GM19193 (cell line): ENCODE results near the gene MRPS6.

Experiments used
- POLR2A ChIP-seq: IDR thresholded peaks from 4 replicates; pipeline ENCODE4 v1.6.1; 2011; ENCODE audit not compliant: insufficient read depth, insufficient read length; ENCODE audit errors: extremely low read depth

The MRPS6 gene

DNA sequence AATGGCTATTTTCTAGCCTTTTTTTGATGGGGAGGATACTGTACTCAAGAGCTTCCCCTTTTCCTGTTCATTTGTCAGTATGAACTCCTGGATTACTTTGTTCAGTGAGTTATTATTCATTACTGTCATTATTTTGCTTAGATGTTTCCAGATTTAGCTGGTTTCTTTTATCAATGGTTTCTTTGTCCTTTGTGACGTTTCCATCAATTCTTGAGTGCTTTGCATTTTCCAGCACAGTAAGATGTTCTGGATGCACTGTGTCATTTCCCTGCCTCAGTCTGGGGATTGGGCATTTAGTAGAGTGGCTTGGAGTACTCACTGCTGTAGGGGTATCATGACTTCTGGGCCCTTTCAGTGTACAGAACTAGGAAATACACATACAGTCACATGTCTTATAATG is 34.2 kb downstream of the MRPS6 start:
- no peak for TF ChIP-seq POLR2A

DNA sequence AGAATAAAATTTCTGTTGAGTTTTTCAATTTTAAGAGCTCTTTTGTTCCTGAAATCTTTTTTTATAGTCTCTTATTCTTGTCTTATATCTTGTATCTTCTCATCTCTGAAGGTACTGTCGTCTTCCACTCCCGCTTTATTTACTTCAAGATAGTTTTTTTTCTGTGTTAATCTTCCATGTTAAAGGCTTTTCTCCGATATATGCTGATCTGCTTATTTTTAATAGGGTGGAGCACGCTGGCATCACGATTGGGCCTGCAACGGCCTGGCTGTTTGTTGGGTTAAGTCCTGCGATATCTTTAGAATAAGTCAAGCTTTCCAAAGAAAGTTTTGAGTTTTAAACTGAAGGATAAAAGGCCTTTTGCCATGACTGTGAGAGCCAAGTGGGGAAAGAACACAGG is 35.7 kb downstream of the MRPS6 start:
- TF ChIP-seq POLR2A, result no peak

DNA sequence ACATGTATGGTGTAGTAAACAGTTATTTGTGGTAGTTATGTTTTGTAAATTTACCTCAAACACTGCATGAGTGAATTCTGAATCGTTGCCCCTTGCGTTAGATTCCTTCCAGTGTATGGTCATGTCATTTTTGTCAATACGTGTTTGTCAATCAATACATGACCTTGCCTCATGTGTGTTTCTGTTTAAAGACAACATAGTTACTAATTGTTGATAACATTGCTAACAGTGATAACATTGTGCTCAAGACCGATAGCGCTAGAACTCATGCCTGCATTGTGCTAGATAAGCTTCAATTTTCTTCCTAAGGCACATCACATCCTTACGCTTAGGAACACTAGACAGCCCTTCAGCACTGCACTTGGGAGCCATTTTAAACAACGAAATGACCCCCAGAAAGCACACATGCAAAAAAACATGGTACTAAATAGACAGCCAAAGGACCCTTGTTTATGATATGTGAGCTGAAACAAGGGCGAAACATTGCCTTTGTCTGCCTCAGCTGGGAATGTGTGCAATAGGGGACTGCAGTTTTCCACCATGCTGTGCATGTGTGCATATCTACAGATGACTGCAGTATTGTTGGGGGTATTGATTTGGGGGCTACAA is 37.3 kb downstream of the MRPS6 start:
- no peak for TF ChIP-seq POLR2A

DNA sequence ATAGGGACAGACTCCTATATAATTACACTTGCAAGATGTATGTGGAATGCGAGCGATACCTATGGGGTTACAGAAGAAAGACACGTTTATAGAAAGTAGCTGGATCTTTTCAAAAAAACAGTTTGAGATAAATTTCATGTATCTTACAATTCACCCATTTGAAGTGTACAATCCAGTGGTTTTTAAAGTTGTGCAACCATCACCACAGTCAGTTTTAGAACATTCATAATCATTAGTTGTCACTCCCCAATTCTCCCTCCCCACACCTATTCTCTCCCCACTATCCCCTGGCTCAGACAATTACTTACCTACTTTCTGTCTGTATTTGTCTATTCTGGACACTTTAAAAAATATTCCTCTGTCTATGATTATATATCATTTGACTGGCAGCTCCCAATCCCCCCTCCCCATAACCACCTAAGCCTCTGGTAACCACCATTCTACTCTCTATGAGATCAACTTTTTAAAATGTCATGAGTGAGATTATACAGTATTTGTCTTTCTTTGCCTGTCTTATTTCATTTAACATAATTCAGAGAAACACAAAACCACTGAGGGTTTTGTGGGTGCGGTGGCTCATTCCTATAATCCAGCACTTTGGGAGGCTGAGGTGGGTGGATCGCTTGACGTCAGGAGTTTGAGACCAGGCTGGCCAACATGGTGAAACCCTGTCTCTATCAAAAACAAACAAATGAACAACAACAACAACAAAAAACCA is 39.1 kb downstream of the MRPS6 start:
- no peak for TF ChIP-seq POLR2A

DNA sequence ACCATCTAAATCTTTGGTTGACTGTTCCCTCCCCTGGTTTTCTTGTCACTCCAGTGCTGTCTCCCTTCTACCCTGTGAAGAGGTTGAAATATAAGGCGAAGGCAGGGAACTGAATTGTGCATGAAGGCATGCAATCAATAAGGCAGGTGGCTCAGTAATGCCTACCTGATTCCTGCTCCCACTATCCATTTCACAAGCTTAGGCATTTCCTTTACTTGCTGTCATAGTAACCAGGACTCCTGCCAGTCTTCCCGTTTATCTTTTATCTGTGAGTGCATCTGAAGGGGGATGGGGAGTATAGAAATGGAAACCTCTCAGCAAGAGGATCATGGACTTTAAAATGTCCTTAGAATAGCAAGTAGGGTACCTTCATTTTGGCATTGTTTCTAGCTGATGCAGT is 40.5 kb downstream of the MRPS6 start:
- TF ChIP-seq POLR2A, result no peak

DNA sequence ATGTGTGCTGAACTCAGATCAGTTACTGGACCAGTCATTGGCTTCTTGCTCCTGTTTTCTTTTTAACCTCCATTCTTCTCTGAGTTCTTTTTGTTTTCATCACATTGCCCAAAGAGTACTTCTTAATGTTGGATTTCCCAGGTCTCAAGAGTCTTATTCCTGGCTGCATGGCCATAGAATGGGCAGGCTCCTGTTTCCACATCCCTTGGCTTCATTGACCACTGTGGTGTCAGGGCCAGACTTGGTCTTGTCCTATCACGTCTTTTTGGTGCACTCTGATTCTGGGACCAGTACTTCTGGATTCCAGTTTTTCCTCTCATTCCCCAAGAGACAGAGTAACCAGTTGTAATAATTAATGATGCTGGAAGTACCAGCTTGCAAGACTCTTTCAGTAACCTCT is 41.8 kb downstream of the MRPS6 start:
- TF ChIP-seq POLR2A, result no peak

DNA sequence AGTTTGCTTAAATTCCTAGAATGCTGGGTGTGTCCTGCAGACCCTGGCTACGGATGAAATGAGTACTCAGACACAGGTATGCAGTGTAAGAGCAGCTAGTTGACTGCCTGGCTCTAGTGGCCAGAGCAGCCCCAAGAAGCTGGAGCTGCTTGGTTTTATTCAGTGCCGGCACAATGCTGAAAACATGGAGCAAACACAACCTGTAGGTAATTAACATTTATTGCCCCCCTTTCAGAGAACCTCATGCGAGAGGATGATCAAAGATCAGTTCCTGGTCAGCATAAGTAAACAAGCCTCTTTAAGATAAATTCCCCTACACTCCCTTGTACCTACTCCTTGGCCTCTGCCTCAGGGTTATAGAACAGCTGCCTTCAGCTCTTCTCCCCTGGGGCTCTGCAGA is 43.2 kb downstream of the MRPS6 start:
- no peak for TF ChIP-seq POLR2A

DNA sequence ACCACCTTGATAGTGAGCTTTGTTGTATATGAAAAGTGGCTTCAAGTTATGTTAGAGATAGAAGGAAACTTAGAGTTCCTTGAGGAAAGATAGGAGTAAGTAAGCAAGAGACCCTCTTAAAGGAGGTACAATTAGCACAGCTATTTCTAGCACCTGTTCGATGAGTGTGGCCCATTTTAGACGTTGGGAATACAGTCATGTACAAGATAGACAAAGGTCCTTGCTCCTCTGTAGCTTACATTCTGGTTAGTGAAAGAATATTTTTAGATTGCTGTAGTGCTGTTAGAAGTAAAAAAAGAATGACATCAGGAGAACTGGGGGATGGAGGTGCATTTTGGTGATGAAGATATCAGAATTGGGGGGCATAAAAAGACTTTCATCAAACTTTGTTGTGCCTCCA is 47.5 kb downstream of the MRPS6 start:
- TF ChIP-seq POLR2A, result no peak

DNA sequence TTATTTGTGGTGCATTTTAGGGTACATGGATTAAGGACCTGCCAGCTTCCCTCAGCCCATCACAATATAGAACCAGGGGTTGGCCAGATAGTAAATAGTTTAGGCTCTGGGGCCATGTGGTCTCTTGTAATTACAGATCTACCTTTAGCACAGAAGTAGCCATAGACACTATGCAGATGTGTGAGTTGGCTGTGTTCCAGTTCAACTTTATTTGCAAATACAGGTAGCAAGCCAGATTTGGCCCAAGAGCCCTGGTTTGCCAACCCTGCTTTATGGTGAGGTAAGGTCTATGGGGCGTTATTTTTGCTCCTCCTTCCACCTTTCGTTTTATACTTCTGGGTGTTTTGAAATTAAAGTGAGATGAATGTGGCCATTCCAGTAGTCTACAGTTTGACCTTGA is 48.7 kb downstream of the MRPS6 start:
- TF ChIP-seq POLR2A, result no peak

DNA sequence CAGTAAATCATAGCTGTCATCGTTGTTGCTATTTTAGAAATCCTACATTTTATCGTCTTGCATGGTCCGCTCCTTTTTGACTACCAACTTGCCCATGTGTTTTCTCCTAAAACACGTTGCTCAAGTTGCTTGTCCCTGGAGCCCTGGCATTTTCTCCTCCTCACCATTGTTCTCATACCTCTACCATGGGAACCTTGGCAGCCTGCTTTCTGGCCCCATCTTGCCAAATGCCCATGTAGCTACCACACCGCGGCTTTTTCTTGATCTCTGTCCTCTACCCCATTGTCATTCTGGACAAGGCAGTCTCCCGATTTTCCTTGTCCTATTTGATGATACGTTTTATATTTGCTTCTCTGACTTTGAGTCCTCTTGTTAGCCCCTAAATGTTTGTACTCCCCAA is 50.2 kb downstream of the MRPS6 start:
- TF ChIP-seq POLR2A, result no peak

DNA sequence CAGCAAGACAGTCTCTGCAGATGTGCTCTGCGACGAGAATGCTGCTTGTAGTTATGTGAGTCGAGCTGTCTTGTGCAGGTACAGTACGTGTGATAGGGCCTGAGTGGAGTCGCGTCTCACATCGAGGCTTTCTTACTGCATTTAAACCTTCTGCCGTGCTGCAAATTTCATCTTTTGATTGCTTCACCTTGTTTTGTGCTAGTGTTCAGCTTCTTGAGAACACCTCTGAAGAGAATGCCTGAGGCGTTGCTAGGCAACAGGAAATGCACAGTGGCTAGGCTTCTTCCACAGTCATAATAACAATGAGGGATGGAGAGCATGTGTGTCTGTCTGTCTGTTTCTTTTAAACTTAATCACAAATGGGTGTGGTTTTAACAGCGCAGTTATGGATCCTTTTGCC is 52.9 kb downstream of the MRPS6 start:
- no peak for TF ChIP-seq POLR2A

DNA sequence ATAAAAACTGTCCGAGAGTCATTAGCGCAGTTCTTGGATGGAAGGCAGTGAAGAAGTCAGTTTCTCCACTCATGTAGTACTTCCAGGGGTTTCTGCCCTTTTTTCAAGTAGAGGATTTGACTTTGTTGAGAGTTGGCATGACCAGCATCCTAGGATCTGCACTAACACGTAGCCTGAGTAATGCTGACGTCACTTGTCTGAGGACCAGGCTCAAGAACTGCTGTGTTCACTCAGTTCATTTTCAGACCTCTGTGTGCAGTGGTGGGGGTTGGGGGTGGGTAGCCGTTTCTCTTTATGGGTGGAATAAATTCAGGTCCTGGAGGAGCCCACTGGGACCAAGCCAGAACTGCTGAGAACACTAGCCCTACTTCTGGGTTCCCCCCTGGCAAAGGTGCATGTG is 53.3 kb downstream of the MRPS6 start:
- no peak for TF ChIP-seq POLR2A

DNA sequence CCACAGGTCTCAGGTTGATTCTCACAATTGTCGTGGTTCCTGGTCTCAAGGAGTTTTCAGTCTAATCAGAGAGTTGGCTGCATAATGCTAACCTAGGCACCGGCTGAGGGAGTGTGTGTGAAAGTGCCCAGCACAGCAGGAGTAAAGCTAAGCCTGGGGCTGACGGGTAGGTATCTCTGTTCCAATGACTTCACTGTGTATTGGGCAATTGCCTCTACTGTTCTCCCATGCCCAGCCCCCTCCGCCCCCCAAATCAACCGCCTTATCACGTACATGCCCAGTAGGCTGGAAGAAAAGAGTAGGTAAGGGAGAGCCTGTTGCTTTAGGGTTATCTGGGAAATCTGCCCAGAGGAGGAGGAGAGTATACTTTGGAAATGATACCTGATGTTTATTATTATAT is 54.7 kb downstream of the MRPS6 start:
- TF ChIP-seq POLR2A, result no peak

DNA sequence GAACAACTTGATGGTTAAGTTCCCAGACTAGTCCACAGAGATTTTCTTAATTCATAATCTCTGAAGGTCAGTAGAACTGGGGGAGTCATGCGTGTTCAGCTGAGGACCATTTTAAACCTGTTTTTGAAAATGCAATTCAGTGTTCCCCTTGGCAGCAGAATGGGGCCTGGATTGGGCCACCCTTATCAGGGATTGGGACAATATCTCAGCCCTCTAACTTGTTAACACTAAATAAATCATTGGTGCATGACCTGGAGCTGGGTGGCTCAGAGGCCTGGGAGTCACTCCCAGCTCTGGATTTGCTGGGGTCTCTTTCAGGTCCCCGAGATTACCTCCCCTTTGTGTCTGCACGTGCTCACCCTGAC is 55.3 kb downstream of the MRPS6 start:
- TF ChIP-seq POLR2A, result no peak

DNA sequence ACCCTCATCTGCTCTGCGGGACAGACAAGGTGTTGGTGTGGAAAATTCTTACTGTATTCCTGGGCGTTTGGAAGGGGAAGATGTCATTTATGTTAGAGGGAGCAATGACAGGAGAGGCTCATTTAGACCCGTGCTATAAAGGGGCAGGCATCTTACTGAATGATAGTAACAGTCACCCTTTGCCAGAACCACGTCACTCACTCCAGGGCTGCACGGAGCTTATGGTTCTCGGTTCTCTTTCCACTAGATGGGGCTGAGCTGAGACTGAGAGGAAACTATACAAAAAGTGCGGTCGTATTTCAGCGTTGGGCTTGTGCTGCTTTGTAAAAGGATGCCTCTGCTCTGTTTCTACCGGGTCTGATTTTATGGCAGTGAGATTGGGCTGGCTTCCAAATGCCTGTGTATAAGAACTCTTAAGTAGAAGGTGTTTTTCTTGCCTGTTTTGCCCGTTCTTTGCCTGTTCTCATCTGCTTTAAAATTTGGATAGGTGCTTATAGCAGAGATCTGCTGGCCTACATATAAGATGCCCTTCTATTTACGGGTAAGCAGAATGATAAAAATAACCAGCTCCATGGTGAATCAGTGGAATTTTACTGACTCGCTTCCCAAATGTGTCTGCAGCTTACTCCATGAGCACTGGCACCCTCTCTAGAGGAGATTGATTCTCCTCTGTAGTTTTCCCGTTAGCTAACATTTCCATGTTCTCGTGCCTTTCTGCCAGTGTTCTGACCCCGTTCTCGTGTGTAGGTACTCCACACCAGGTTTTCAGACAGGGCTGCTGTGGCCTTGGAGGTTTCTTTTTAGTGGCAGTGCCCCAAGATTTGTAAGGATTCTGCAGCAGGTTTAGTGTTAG is 55.9 kb downstream of the MRPS6 start:
- TF ChIP-seq POLR2A, result no peak
